Ascending aorta (tissue), 2 donors: ENCODE results near the gene GNA14. TPM values are rescaled to one million over a fixed set of nuclear protein-coding genes. Genes with fewer than 3 reads are reported as not detected.

Source experiments
- DNase-seq, 2 donors: peaks; one replicate each; pipeline ENCODE4 v3.0.0-alpha.2; 2019; ENCODE audit warnings: low spot score in 2 of 2
- H3K27ac ChIP-seq, 2 donors: fragments of 200-600 bp; sonication (generic); one replicate each; pipeline ENCODE4 v1.5.1; 2016 to 2017; ENCODE audit warnings: mild to moderate bottlenecking in 1 of 2
- H3K27me3 ChIP-seq: fragments of 200-600 bp; sonication (generic); one replicate; pipeline ENCODE4 v1.5.1; 2017
- H3K36me3 ChIP-seq, 2 donors: fragments of 200-600 bp; sonication (generic); one replicate each; pipeline ENCODE4 v1.5.1; 2016
- H3K4me1 ChIP-seq, 2 donors: fragments of 200-600 bp; sonication (generic); one replicate each; pipeline ENCODE4 v1.5.1; 2016 to 2017; ENCODE audit warnings: mild to moderate bottlenecking in 1 of 2
- H3K4me3 ChIP-seq, 2 donors: fragments of 200-600 bp; sonication (generic); one replicate each; pipeline ENCODE4 v1.5.1; 2016 to 2017; ENCODE audit warnings: mild to moderate bottlenecking in 1 of 2
- H3K9me3 ChIP-seq, 2 donors: fragments of 200-600 bp; sonication (generic); one replicate each; pipeline ENCODE4 v1.5.1; 2016
- CTCF ChIP-seq, 3 experiments: fragments of 200-600 bp in 2 of 3; fragments of 450-650 bp in 1 of 3; sonication (generic) in 2 of 3; IDR thresholded peaks; one replicate each; pipeline ENCODE4 v1.5.1; 2016 to 2019; ENCODE audit warnings: antibody characterized with exemption in 3 of 3, mild to moderate bottlenecking in 1 of 3, moderate library complexity in 1 of 3
- intact Hi-C: fragments of 100-400 bp; cut with DNase I; formaldehyde crosslinking; loops from one replicate; pipeline ENCODE4 v1.15.1; 2023
- total RNA-seq: library from RNA; depleted of rRNA; stranded (reverse); fragments of >200 nt; gene quantifications from one replicate; pipeline ENCODE4 v1.1.0, GENCODE V29; 2016

The GNA14 gene
- total RNA-seq, 1 donor from 2014 or later: 3.5 TPM

- intact Hi-C loops: no loop called here
- no peaks in the 10 kb centered on the region for H3K27me3 ChIP-seq
- H3K9me3 ChIP-seq: no peaks in the 10 kb centered on the region
- no peaks in the 10 kb centered on the region for H3K36me3 ChIP-seq
- no peak overlapping the region for H3K4me3 ChIP-seq
- DNase-seq: no peak
- H3K4me1 ChIP-seq: peaks cover 0 to 3% of the 10 kb centered on the region in 2 donors
- H3K27ac ChIP-seq: no peak overlapping the region
- TF ChIP-seq CTCF (IDR thresholded peaks at IDR 0.05): no peak
Observed at GRCh38 chr9:77453825-77454647, 194.1 kb downstream of the GNA14 start.

- H3K27me3 ChIP-seq: no peaks in the 10 kb centered on the region
- H3K36me3 ChIP-seq: no peaks in the 10 kb centered on the region
- no peak overlapping the region for H3K4me3 ChIP-seq
- no peak for DNase-seq
- no peak overlapping the region for H3K27ac ChIP-seq
- no peaks in the 10 kb centered on the region for H3K4me1 ChIP-seq
- no peaks in the 10 kb centered on the region for H3K9me3 ChIP-seq
- intact Hi-C loops: no loop called here
- TF ChIP-seq CTCF (IDR thresholded peaks at IDR 0.05): no peak
Observed at GRCh38 chr9:77451507-77451906, 196.6 kb downstream of the GNA14 start.

- intact Hi-C loops: no loop called here
- DNase-seq: no peak
- H3K4me3 ChIP-seq: no peak overlapping the region
- no peak for TF ChIP-seq CTCF (IDR thresholded peaks at IDR 0.05)
- no peaks in the 10 kb centered on the region for H3K4me1 ChIP-seq
- H3K9me3 ChIP-seq: no peaks in the 10 kb centered on the region
- H3K36me3 ChIP-seq: no peaks in the 10 kb centered on the region
- H3K27me3 ChIP-seq: no peaks in the 10 kb centered on the region
- H3K27ac ChIP-seq: no peak overlapping the region
Observed at GRCh38 chr9:77450085-77450475, 198.0 kb downstream of the GNA14 start.

DNA sequence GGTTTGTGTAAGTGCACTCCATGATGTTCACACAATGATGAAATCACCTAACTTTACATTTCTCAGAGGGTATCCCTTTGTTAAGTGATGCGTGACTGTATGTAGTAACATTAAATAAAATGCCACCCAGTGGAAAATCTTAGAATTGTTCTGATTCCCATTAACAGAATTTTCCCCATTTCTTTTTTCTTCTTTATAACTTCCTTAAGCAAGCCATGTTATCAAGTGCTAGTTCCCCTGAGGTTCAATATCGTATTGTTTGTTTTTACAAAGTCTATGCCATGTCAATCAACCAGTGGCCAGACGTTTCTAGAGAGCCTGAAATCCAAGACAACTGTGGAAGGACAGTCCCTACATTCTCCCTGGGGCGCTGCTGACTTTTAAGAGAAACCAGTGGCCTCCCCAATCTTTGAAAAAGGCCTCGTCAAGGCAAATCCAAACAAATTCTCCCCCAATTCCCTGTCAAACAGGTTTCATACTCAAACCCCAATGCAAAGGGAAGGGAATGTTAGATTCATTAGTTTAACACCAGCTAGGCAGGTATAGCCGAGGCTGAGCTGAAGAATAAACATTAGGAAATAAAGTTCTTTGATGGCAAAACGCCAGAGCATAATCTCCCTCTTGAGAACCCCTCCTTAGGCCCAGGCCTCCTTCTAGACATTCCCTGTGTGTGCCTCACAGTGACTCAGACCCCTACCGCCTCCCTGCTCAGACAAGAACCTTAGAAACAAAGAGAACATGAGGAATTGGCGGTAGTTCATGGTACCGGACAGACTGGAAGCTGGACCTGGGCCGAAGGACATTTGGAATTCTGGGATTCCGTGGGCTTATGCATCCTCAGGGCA is 198.7 kb downstream of the GNA14 start:
- no peak for TF ChIP-seq CTCF (IDR thresholded peaks at IDR 0.05)
- Histone ChIP-seq H3K9me3 (no peaks in the 10 kb centered on the region), H3K27ac (no peak overlapping the region), H3K36me3 (no peaks in the 10 kb centered on the region), H3K4me1 (no peaks in the 10 kb centered on the region), H3K4me3 (no peak overlapping the region), H3K27me3 (no peaks in the 10 kb centered on the region)
- DNase-seq: no peak
- intact Hi-C loops: no loop called here

GRCh38 chr9:77447646-77448045 is 200.5 kb downstream of the GNA14 start:
- Histone ChIP-seq H3K27ac (no peak overlapping the region), H3K9me3 (no peaks in the 10 kb centered on the region), H3K4me3 (no peak overlapping the region), H3K36me3 (no peaks in the 10 kb centered on the region), H3K4me1 (no peaks in the 10 kb centered on the region), H3K27me3 (no peaks in the 10 kb centered on the region)
- no peak for TF ChIP-seq CTCF (IDR thresholded peaks at IDR 0.05)
- intact Hi-C loops: no loop called here
- DNase-seq: no peak
